ENCODE data around the gene WNT8B. TPM values are rescaled to one million over a fixed set of nuclear protein-coding genes. Genes with fewer than 3 reads are reported as not detected.

Gene WNT8B, protein sequence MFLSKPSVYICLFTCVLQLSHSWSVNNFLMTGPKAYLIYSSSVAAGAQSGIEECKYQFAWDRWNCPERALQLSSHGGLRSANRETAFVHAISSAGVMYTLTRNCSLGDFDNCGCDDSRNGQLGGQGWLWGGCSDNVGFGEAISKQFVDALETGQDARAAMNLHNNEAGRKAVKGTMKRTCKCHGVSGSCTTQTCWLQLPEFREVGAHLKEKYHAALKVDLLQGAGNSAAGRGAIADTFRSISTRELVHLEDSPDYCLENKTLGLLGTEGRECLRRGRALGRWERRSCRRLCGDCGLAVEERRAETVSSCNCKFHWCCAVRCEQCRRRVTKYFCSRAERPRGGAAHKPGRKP
- total RNA-seq (2014; rRNA removed; shearing (Covaris generic)) = not detected in 2 replicates

GRCh38 chr10:100462709-100463108, at the start of gene WNT8B:
WNT8B (plus strand) TSS chr10:100463009; CDS start chr10:100463169, 160 bp downstream.
- DNase-seq (ENCODE audit: low read depth) = no peak

DNA sequence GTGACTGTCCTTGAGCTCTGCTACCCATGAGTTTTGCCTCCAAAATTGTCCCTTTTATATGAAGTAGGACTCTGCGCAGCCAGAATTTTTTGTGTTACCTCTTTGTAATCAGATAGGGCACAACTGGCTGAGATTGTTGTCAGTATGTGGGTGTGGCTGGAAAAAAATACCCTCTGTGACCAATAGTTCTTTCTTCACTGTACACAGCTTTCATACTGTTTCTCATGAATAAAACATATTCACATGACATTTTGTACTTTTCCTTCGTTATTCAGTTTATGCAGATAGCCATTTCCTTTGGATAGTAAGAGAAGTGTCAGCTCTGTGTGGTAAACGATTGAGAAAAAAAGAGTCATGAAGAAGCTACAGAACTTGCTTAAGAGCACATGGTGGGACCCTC, 49.6 kb upstream of the WNT8B start:
- no peak for DNase-seq (ENCODE audit: low read depth)

DNA sequence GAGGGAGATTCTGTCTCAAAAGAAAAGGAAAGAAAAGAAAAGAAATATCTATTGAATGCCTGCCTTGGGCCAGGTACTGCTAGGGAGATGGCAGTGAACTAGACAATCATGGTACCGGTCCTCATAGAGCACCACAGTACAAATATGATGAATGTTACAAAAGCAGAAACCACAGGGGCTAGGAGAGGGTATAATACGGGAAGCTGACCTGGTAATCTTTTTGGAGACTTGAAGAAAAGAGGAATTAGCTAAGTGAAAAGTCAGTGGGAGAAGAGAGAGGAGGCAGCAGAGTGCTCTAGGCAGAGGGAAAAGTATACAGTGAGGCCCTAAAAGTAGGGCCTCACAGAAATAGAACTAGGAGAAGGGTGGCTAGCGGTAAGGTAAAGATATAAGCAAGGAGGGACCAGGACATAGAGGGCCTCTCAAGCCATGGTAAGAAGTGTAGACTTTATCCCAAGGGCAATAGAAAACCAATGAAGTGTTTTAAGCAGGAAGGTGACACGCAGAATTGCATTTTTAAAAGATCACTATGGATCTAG, 42.8 kb upstream of the WNT8B start:
- no peak for DNase-seq (ENCODE audit: low read depth)

DNA sequence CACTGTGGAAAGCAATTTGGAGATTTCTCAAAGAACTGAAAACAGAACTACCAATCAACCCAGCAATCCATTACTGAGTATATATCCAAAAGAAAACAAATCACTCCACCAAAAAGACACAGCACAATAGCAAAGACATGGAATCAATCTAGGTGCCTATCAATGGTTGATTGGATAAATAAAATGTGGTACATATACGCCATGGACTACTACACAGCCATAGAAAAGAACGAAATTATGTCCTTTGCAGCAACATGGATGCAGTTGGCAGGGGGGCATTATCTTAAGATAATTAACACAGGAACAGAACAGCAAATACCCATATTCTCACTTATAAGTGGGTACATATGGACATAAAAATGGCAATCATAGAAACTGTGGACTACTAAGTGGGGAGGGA, 35.4 kb upstream of the WNT8B start:
- DNase-seq (ENCODE audit: low read depth) = no peak

GRCh38 chr10:100433253-100434240, 29.3 kb upstream of the WNT8B start:
- peak; percentile 82 for DNase-seq (ENCODE audit: low read depth)

DNA sequence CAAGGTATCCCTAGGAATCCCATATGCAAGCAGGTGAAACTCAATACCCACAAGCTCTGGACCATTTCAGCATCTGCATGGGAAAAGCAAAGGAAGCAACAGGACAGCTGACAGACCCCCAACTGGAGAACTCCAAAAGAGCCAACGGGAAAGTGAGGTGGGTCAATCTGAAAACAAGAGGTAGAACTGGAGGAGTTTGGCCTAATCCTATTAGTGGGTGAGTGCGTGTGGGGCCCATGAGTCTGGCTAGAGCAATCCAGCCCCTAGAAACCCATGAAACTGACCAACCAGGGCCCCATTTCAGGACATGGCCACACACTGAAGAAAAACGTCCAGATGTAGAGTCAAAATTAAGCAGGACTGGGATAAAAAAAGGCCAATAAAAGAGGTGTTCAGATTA, 26.6 kb upstream of the WNT8B start:
- no peak for DNase-seq (ENCODE audit: low read depth)

GRCh38 chr10:100438674-100439315, 24.0 kb upstream of the WNT8B start:
- DNase-seq (ENCODE audit: low read depth) = no peak

GRCh38 chr10:100442548-100442947, 20.3 kb upstream of the WNT8B start:
- DNase-seq (ENCODE audit: low read depth) = no peak

GRCh38 chr10:100446130-100446761, 16.6 kb upstream of the WNT8B start:
- no peak for DNase-seq (ENCODE audit: low read depth)

DNA sequence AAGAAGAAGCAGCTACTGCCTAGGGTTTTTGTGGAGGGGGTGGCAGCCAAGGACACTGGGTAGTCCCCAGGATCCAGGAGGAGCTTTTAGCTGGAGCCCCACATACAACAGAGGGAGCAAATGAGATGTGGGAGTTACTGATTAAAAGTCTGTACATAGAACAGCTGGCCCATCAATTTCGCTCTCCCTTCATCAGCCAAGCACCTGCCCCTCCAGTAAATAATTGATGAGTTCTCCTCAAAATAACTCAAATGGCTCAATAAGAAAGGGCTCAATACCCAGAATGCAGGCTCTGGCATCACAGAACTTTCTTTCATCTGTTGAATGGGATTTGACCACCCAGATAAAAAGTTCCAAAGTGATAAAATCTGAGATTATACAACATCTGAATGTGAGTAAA, 15.1 kb upstream of the WNT8B start:
- DNase-seq (ENCODE audit: low read depth) = no peak

DNA sequence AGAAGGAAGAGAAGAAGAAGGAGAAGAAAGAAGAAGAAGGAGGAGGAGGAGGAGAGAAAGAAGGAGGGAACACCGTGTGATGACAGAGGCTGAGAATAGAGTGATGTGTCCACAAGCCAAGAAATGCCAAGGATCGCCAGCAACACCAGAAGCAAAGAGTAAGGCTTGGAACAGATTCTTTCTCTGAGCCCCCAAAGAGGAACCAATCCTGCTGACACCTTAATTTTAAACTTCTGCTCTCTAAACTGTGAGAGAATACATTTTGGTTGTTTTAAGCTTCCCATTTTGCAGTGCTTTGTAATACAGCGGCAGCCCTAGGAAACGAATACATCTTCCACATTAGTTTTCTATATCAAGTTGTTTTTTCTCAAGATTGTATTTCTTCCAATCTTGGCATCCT, 13.9 kb upstream of the WNT8B start:
- DNase-seq (ENCODE audit: low read depth) = no peak

- no peak for DNase-seq (ENCODE audit: low read depth)
These were observed 5.5 kb downstream of the WNT8B start for GRCh38 chr10:100468322-100468721.

DNA sequence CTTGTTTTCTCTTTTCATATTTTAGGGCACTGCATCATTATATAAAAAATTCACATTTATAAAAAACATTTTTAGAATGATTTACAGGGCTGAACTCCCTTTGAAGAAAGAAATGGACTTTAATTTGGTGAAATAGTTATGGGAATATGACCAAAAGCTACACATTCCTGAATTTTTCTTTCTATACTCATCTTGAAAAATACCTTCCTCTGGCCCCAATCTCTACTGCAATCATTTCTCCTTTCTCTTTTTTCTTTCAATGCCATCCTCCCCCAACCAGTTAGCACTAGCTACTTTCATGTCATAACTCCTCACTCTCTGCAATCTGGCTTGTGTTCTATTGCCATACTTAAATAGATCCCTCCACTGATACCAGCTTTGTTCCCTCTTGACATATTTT, 6.2 kb downstream of the WNT8B start:
- DNase-seq (ENCODE audit: low read depth) = no peak

DNA sequence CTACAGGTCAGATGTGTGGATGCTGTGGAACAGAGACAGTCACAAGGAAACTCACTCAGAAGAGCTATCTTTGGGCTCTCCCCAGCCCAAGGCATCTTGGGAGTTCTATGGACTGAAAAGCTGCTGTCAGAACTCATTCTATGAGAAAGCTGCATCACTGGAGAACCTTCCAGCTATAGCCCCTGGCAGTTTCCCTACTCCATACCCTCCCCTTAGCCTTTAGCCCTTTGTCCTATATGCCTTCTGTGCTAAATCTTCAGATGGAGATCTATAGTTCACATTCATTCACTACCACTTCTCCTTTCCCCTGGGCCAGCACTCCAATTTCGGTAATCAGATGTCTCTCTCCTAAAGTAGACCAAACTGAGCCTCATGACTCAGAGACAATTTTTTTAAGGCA, 6.9 kb downstream of the WNT8B start:
- peak; percentile 6 for DNase-seq (ENCODE audit: low read depth)

GRCh38 chr10:100470367-100470766, 7.6 kb downstream of the WNT8B start:
- DNase-seq (ENCODE audit: low read depth) = peak; percentile 59

- no peak for DNase-seq (ENCODE audit: low read depth)
These were observed 15.2 kb downstream of the WNT8B start for GRCh38 chr10:100477970-100478369.

DNA sequence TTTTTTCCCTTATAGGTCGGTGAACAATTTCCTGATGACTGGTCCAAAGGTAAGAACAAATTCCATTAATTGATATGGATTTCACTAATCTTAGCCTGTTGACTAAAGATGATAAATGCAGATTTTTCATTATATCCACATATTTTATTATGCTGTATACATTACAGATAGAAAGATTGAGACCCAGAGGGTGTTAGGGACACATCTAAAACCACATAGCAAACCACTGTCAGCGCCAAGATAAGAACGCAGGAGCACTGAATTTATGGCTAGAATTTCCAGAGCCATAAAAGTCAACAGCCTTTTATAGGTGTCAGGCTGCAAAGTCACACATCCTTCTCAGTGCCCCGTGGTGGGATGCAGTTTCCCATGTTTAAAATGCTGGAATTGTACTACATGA, 16.2 kb downstream of the WNT8B start:
- DNase-seq (ENCODE audit: low read depth) = no peak

GRCh38 chr10:100480002-100480401, 17.2 kb downstream of the WNT8B start:
- no peak for DNase-seq (ENCODE audit: low read depth)

DNA sequence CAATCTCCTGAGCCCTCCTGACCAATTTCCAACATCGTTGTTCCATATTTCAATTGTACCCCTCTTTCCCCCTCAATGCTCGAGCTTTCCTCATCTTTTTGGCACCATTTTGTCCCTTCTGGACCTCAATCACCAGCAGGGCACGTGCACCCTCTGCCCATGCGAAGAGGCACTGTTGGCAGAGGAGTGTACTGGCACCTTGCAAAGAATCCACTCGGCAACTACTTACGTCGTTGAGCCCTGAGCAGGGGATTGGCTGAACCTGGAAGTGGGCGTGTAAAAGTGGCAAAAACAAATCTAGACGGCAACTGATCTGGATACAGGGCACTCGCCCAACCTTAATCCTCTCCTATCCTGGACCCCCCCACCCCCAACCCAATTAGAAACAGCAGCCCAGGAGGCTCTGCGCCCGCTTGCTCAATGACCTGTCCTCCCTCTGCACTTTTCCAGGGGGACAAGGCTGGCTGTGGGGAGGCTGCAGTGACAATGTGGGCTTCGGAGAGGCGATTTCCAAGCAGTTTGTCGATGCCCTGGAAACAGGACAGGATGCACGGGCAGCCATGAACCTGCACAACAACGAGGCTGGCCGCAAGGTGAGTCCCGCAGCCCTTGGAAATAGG, 18.8 kb downstream of the WNT8B start:
- peak; percentile 80 for DNase-seq (ENCODE audit: low read depth)

DNA sequence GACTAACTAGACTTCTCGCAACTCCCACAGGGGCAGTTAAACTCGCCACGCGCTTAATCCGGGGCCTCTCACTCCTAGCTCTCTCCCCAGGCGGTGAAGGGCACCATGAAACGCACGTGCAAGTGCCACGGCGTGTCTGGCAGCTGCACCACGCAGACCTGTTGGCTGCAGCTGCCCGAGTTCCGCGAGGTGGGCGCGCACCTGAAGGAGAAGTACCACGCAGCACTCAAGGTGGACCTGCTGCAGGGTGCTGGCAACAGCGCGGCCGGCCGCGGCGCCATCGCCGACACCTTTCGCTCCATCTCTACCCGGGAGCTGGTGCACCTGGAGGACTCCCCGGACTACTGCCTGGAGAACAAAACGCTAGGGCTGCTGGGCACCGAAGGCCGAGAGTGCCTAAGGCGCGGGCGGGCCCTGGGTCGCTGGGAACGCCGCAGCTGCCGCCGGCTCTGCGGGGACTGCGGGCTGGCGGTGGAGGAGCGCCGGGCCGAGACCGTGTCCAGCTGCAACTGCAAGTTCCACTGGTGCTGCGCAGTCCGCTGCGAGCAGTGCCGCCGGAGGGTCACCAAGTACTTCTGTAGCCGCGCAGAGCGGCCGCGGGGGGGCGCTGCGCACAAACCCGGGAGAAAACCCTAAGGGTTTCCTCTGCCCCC, 19.5 kb downstream of the WNT8B start:
- peak; percentile 64 for DNase-seq (ENCODE audit: low read depth)

- DNase-seq (ENCODE audit: low read depth) = no peak
These were observed 20.0 kb downstream of the WNT8B start for GRCh38 chr10:100482834-100483185.
